H4 (cell line): Measurements from ENCODE around the gene ACACA. TPM values are rescaled to one million over a fixed set of nuclear protein-coding genes. Genes with fewer than 3 reads are reported as not detected.
A peak's percentile ranks its signal among the peaks of the same experiment; 100 is the strongest.
"Not testable (repeated sequence)": the region's sequence is repeated elsewhere in the genome, so short reads cannot be mapped to it uniquely, and the experiment has no call there.

ENCODE experiments used
- DNase-seq: peaks from one replicate; pipeline ENCODE4 v3.0.0-alpha.2; 2015; ENCODE audit warnings: low spot score
- total RNA-seq: library from RNA; depleted of rRNA; stranded (reverse); fragments of >200 nt; shearing (Covaris generic); gene quantifications from 2 replicates; pipeline ENCODE4 v1.2.3, GENCODE V29; 2014

ACACA gene
- total RNA-seq, 1 experiment from 2014 or later, result 27.6 TPM

DNA sequence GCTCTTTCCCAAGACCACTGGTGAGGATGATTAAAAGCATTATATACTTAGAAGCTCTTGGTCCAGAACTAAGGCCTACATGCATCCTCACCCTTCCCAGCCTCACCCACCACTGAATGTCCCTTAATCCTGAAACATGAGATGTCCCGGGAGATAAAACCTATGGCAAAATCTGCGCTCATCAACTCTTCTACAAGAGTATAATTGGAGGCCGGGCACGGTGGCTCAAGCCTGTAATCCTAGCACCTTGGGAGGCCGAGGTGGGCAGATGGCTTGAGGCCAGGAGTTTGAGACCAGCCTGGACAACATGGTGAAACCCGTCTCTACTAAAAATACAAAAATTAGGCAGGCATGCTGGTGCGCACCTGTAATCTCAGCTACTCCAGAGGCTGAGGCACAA is 13.3 kb downstream of the ACACA start:
- DNase-seq, result no peak

DNA sequence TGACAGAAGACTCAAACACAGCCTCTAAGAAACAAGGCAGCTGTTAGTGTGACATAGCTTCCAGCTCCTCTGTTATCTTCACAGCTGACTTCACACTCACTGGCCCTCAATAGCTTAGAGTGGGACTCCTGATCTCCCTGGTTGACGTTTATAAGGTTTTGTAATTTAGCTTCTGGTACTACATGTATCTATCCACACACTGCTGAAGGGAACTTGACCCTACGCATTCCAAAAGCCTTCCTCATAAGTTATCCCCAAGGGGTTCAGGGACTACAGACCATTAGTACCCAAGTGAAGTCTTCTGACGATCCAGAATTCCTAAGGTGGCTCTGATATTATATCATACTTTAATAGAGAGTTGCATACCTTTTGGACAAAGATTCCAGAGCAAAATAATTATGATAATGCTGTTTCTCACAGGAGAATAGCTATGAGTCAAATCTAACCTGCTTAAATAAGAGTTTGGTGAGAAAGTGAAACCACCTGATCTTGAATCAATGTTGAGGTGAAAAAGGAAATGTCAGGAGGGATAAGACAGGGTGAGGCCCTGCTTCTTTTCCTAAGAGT is 14.5 kb downstream of the ACACA start:
- DNase-seq, result no peak

DNA sequence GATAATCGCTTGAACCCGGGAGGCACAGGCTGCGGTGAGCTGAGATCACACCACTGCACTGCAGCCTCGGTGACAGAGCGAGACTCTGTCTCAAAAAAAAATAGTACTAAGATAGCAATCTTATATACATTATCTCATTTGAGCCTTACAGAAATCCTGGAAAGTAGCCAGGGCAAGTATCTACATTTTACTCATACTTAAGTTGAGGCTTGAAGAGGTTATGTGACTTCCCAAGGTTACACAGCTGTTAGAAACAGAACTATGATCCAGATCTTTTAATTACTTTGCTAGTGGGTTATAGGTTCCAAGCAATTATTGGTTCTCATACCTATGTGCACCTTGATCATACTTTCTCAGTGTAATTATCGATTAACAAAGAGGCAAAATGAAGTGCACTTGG is 15.5 kb downstream of the ACACA start:
- no peak for DNase-seq

DNA sequence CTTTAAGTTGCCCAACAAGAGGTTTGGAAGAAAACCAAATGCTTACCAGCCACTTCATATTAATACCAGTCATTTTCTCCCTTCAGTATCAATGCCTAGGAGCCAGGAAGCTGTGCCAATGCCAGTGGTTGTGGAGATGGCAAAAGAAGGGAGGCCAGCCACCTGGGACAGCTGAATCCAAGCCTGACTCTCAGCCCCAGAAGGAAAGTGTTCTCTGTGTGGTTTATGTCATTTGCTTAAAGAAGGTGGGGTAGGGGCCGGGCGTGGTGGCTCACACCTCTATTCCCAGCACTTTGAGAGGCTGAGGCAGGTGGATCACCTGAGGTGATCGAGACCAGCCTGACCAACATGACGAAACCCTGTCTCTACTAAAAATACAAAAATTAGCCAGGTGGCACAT is 17.5 kb downstream of the ACACA start:
- no peak for DNase-seq

DNA sequence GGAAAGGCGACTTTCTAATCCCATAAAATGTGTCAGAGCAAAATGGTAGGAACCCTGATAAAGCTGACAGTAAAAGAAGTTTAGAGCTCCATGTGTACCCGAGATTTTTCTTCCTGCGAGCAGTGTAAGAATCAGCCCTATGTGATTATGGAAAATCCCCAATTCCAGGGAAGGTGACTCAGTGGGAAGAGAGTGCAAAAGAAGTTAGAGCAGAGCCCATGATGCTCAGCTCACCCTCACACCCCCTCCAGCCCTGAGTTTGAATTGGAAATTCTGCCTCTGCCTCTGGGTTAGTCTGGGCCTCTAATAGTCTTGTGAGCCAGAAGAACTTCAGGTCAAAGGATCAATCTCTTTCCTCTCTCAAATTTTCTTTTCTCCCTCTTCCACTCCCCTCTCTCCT is 18.4 kb downstream of the ACACA start:
- DNase-seq, result no peak

DNA sequence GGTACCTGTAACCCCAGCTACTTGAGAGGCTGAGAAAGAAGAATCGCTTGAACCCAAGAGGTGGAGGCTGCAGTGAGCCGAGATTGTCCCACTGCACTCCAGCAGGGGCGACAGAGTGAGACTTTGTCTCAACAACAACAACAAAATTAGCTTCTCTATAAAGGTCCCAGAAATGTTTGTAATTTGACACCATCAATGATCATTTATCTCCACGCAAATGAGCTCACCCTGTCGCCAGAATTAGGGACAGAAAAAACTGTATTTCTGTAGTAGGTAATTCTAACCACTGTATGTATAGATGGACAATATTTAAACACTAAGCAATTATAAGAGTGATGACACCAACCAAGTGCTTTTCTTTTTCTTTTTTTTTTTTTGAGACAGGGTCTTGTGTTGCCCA is 20.2 kb downstream of the ACACA start:
- no peak for DNase-seq

DNA sequence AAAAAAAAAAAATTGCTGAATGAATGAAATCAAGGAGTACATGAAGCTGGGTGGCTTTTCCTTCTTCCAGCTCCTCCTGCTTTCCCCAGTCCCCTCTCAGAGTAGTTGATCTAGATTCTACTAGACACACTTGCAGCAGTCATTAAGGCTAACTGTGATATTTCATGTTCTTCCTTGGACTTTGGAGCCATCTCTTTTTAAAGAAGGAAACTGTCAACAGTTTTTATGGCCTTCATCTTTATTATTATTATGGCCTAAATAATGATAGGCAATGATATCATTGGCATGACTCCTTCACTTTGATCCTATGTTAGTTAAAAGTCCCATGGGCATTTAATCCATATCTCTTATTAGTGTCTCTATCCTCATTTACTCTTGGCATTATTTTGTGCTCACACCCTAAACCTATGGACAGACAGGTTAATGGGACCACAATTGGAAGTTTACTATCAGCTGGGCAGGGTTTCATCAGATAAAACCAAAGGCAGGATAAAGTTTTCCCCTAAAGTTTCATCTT is 21.1 kb downstream of the ACACA start:
- DNase-seq, result no peak

DNA sequence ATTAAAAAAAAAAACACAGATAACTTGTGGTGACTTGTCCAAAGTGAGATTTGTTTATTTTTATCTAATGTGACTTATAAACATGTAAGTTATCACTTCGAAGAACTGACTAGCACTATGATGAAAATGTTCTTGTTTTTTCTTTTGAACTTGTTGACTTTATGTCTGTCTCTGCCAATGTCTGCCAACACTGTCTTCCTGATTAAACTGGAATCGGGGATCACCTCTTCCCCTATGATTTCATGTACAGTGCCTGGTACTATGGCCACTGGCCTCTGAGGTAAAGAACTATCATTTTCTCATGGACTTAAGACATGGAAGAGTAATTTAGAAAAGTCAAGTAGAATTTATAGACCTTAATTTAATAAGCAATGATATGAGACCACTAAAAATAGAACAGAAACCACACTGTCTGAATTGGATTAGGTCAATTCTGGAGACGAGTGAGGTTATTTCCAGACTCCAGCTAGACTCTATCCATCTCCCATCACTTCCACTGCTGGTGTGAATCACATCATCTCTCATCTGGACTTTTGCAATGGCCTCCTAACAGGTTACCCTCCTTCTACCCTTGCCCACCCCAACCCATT is 22.0 kb downstream of the ACACA start:
- DNase-seq, result no peak

DNA sequence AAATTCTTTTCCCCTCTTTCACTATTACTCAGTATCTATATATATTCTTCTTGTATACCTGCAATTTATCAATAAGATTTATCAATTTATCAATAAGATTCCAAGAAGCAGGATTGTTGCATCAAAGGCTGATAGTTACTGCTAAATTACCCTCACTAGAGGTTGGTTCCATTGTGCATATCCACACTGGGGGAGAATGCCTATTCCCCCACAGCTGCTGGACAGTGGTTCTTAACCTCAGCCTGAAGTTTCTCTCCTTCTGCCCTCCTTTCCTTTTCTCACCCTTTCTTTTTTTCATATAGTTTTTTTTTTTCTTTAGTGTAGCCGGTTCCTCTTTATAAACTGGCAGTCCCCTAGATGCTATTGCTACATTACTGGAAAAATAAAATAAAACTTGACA is 24.6 kb downstream of the ACACA start:
- DNase-seq, result no peak

DNA sequence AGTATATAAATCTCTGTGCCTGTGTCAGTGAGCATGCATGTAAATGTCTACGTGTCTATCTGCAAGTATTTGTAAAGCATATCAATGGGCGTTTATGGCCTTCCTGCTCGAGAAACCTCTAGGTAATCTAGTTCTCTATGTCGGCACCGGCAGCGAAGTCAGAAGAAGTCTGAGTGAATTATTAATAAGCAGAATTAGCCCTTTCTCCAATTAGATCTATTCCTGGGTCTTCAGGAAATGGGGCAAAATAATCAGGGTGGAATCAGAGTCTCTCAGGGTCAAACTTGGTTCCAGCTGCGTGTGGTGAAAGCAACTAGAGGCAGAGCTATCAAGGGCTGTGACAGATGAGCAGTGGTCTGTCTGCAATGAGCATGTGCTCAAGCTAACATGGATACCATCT is 30.9 kb downstream of the ACACA start, which contains the start of gene C17orf78:
Gene C17orf78, plus strand, starts transcription at position 280 of the 400 bp plus-strand sequence. Its CDS starts 108 bp downstream, at position 388.
- no peak for DNase-seq

DNA sequence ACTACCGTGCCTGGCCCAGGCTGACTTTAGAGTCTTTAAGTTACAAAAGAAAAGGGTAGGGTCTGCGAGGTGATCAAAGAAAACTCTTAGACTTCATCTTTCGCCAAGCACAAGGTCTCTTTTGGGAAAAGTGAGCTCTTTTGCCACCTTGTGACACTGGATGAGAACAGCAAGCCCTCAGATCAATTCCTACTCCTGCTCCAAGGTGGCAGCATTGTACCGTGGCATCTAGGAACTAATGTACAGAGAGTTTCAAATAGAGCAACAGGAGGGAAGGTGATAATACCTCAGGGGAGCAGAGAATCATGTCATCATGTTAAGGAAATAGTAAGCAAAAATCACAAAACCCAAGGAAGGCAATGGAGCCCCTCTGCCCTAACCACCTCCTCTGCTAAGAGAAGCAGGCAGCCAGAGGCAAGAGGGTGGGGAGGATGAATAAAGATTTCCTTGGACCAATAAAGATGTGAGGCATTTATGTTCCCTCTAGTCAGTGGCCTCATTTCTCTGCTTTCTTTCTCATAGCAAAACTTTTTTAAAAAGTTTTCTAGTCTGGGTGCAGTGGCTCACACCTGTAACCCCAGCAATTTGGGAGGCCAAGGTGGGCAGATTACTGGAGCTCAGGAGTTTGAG is 33.0 kb downstream of the ACACA start:
- peak; percentile 84 for DNase-seq

DNA sequence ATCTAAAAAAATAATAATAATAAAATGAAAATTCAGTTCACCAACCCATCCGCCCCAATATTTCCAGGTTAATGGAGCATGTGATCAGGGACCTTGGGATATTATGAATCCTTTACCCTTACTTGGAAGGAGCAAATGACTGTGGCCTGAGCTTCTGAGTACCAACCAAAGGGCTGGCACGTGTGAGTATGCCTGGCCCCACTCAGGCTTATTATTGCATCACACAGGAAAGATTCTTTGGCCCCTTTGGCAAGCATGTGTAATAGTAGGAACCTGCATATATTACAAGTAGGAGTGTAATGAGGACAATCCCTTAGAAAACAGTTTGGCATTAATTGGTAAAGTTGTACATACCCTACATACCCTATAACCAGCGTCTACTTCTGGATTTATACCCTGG is 38.1 kb downstream of the ACACA start:
- DNase-seq, result peak; percentile 25

DNA sequence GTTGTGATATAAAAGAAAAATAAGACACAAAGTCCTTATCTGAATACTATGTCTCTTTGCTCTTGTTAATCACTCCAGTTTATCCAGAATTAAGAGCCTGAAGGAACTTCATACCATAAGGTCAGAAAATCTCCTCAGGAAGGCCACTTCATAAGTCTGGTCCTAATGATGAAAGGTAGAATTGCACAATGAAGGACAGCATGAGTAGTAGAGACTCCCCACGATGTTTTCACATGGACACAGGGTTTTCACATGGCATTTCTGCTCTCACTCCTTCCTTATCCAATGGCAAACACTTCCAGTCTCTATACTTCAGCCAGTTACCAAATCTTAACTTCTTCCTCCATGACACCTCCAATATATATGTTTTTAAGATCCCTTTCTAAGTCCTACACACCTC is 41.0 kb downstream of the ACACA start:
- no peak for DNase-seq

DNA sequence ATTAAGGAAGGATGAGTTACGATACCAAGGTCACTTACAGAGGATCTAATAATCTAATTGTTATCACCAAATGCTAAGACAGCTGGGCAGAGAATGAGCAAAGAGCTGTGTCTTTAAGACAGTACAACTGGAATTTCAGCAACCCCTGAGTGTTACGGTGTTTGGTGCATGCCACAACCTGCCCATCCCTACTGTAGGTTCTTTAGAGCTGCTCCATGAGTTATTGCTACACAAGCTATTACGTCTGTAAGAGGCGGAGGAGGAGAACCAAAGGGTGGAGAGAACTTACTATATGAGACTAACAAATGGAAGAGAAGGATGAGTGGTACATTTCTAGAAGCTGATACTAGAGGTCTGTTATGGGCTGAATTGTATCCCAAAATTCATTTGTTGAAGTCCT is 45.1 kb downstream of the ACACA start:
- no peak for DNase-seq

DNA sequence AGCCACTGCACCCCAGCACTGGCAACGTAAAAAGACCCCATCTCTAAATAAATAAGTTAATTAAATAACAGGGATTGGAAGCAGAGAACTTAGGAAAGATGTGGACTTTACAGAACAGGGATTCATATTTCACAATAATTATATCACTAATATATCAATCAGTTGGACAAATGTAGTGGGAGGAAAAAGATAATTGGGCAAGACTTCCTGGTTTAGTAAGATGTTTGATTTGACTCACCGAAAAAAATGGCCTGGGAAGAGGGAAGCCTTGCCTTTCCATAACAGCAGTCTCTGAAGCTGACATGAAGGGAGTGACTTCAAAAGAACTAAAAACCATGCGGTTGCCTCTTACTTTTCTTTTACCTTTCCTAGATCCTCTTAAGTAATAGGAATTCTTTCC is 46.0 kb downstream of the ACACA start:
- no peak for DNase-seq

DNA sequence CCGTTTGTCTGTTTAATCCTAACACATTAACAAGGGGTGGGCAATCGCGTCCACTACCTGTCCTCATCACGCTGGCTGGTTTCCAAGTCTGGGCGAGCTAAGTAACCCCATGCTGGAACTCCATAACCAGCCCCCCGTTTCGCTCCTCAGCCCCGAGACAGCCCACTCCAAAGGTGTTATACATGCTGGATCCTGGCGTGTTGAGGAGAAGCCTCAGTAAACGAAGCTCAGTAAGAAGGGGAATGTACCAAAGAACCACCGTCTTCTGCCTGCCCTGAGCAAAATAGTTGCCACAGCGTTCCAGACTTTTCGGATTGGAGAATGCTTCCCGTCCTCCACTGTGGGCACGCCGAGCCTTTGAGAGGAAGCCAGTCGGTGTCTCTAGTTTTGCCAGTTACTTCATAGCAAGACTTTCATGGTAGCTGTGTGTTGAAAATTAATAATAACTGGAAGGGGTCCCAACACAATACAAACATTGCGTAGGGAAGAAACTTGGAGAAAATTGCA is 46.9 kb downstream of the ACACA start:
- DNase-seq, result no peak

DNA sequence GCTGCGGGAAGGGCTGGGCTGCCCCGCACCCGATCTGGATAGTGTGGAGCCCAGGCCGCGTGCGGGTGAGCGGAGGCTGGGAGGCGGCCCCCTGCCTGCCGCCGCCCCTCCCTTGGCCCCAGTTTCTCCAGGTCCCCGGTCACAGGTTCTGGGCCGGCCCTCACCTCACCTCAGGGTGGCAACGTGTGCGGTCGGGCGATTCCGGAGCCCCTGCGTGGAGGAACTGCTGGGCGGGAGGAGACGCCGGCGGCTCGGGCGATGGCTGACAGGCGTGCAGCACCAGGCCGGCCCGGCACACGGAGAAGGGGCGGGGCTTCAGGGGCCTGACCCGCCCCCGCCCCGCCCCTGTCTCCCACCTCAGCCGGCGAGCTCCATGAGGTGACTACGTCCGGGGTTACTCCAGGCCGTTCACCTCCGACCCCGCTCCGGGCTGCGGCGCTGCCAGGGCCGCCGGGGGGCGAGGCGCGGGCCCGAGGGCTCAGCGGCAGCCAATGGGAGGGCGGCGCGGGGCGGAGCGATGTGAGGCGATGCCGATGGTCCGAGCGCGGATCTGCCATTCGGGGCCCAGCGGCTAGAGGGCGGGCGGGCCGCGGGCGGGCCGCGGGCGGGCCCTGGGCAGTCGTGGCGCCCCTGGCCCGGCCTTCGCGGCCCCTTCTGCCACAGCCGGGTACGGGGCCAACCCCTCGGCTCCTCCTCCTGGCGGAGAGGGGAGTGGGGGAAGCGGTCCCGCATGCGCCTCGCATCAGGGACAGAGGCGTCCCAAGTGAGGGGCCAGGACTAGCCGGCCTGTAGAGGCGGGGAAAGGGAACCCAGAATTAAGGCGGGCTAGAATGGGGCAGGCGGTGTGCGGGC is 47.6 kb downstream of the ACACA start:
- DNase-seq, result peak; percentile 90

DNA sequence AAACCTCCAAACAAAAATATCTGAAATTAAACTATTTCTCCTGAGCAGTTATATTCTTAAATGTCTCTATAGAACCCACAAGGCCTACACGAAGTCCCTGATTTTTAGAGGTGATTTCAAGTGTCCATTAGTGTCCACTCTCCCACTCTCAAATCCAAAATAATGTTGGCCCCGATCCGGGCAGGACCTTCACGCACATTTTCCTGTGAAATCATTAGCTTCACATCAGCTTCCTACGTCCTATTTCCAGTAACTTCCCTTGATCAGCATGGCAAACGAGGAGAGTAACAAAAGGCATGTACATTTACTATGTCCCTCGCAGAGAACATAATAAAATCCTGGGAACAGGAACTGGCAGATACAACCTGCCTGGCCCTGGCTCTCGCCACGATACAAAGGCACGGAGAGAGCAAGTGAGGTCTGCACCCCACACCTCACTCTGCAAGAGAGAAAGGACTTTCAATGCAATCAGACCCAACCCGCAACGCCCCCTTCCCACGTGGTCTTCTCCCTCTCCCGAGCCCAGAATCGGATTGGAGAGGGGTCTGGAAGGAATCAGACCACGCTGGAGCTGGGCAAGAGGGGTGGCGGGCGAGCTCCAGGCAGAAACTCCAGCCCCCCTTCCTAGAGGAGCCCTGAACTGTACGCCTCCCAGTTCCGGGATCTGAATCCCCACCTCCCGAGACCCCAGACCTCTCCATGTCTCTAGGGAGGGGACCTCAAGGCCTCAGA is 48.4 kb downstream of the ACACA start:
- peak; percentile 45 for DNase-seq

DNA sequence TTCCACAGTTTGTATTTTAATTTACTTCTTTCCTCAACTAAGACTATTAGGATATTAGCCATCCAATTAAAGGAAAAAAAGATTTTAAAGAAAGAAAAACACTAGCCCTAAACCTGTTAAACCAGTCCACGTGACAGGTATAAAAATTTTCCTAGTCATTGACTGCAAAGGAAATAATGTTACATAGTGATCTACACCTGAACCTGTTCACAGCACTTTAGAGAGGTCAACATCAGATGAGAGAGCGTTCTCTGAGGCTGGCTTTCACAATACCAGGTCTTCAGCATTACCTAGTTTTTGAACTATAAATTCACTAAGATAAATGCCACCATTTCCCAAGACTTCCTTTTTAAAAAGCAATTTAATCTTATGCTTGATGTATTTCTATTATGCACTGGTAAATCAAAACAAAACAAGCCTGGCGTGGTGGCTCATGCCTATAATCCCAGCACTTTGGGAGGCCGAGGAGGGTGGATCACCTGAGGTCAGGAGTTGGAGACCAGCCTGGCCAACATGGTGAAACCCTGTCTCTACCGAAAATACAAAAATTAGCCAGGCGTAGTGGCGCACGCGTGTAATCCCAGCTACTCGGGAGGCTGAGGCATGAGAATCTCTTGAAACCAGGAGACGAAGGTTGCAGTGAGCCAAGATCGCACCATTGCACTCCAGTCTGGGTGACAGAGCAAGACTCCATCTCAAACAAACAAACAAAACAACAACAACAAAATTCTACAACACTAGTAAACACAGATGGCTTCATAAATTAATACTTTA is 49.7 kb downstream of the ACACA start:
- not testable (repeated sequence) for DNase-seq

DNA sequence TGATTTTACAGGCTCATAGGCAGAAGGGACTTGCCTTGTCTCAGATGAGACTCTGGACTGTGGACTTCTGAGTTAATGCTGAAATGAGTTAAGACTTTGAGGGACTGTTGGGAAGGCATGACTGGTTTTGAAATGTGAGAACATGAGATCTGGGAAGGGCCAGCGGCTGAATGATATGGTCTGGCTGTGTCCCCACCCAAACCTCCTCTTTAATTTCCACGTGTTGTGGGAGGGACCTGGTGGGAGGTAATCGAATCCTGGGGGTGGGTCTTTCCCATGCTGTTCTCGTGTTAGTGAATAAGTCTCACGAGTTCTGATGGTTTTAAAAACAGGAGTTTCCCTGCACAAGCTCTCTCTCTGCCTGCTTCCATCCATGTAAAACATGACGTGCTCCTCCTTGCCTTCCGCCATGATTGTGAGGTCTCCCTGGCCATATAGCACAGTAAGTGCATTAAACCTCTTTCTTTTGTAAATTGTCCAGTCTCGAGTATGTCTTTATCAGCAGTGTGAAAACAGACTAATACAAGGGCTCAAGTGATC is 59.7 kb downstream of the ACACA start:
- not testable (repeated sequence) for DNase-seq
